HEK293 (cell line): Measurements from ENCODE around the gene LRP2BP.

Experiments
- CTCF ChIA-PET: fragments of 350-600 bp; formaldehyde crosslinking; extraction: SDS; loops from one replicate; lab custom pipeline; 2021; ENCODE audit warnings: antibody characterized with exemption; lab: Yijun Ruan, JAX
- POLR2A ChIA-PET: fragments of 300-600 bp; formaldehyde crosslinking; extraction: SDS; loops from one replicate; lab custom pipeline; 2020; ENCODE audit warnings: antibody characterized with exemption, inconsistent platforms; lab: Yijun Ruan, JAX
- H3K27ac ChIP-seq: fragments of 200-500 bp; sonication (Bioruptor generic); 2 replicates; pipeline ENCODE4 v1.5.1; 2014; ENCODE audit warnings: low read depth, low read length, control low read depth, inconsistent platforms; ENCODE audit errors: extremely low read depth
- H3K36me3 ChIP-seq, 2 experiments: fragments of 200-500 bp in 1 of 2; sonication (Bioruptor generic) in 1 of 2; 1 replicate in 1 of 2; 2 replicates in 1 of 2; pipeline ENCODE4 v1.5.1; 2014 to 2017; ENCODE audit warnings: inconsistent platforms in 2 of 2, low read length in 2 of 2; ENCODE audit not compliant: control insufficient read depth in 2 of 2, insufficient read depth in 1 of 2
- H3K4me1 ChIP-seq: fragments of 200-500 bp; sonication (Bioruptor generic); 2 replicates; pipeline ENCODE4 v1.5.1; 2014; ENCODE audit warnings: mild to moderate bottlenecking, low read length, inconsistent platforms; ENCODE audit not compliant: control insufficient read depth, insufficient read depth
- H3K4me3 ChIP-seq: 2 replicates; pipeline ENCODE4 v1.5.1; 2011; ENCODE audit warnings: low read depth, mild to moderate bottlenecking, control low read depth, low read length, moderate library complexity
- H3K9me3 ChIP-seq: fragments of 200-500 bp; sonication (Bioruptor generic); 2 replicates; pipeline ENCODE4 v1.5.1; 2014; ENCODE audit warnings: low read depth, low read length, inconsistent platforms; ENCODE audit not compliant: control insufficient read depth, insufficient read depth
- ATF2 ChIP-seq: fragments of 450-650 bp; formaldehyde crosslinking; IDR thresholded peaks from 2 replicates; pipeline ENCODE4 v1.5.1; 2016; ENCODE audit warnings: missing biosample characterization, missing genetic modification characterization, low read depth
- ELK4 ChIP-seq: IDR thresholded peaks from 2 replicates; pipeline ENCODE4 v1.6.1; 2011; ENCODE audit warnings: mild to moderate bottlenecking, low read depth, low read length, borderline replicate concordance
- IKZF3 ChIP-seq: fragments of 450-650 bp; IDR thresholded peaks from 2 replicates; pipeline ENCODE4 v1.5.0; 2018; ENCODE audit warnings: missing biosample characterization, mild to moderate bottlenecking, missing genetic modification characterization, moderate library complexity
- KLF8 ChIP-seq: fragments of 450-650 bp; formaldehyde crosslinking; IDR thresholded peaks from 2 replicates; pipeline ENCODE4 v1.5.1; 2016; ENCODE audit warnings: missing biosample characterization, missing genetic modification characterization
- OVOL3 ChIP-seq: fragments of 450-650 bp; formaldehyde crosslinking; IDR thresholded peaks from 2 replicates; pipeline ENCODE4 v1.5.1; 2016; ENCODE audit warnings: missing biosample characterization, missing genetic modification characterization
- PRDM1 ChIP-seq: fragments of 450-650 bp; formaldehyde crosslinking; IDR thresholded peaks from 2 replicates; pipeline ENCODE4; 2016; ENCODE audit warnings: missing biosample characterization, missing genetic modification characterization
- PRDM6 ChIP-seq: fragments of 450-650 bp; formaldehyde crosslinking; IDR thresholded peaks from 2 replicates; pipeline ENCODE4 v1.5.1; 2017; ENCODE audit warnings: missing biosample characterization, missing genetic modification characterization
- ZBTB21 ChIP-seq: fragments of 450-650 bp; formaldehyde crosslinking; IDR thresholded peaks from 2 replicates; pipeline ENCODE4 v1.5.1; 2017; ENCODE audit warnings: missing biosample characterization, missing genetic modification characterization
- ZBTB48 ChIP-seq: fragments of 450-650 bp; formaldehyde crosslinking; IDR thresholded peaks from 2 replicates; pipeline ENCODE4 v1.5.1; 2016; ENCODE audit warnings: missing biosample characterization, missing genetic modification characterization
- ZEB2 ChIP-seq: fragments of 450-650 bp; formaldehyde crosslinking; IDR thresholded peaks from 2 replicates; pipeline ENCODE4 v1.5.1; 2016; ENCODE audit warnings: missing biosample characterization, missing genetic modification characterization
- ZNF362 ChIP-seq: fragments of 450-650 bp; formaldehyde crosslinking; IDR thresholded peaks from 2 replicates; pipeline ENCODE4 v1.5.1; 2016; ENCODE audit warnings: missing biosample characterization, missing genetic modification characterization
- ZNF366 ChIP-seq: fragments of 450-650 bp; formaldehyde crosslinking; conservative IDR thresholded peaks from 2 replicates; pipeline ENCODE4 v1.5.1; 2016; ENCODE audit warnings: missing biosample characterization, missing genetic modification characterization
- ZNF747 ChIP-seq: fragments of 450-650 bp; formaldehyde crosslinking; IDR thresholded peaks from 2 replicates; pipeline ENCODE4 v1.5.1; 2016; ENCODE audit warnings: missing biosample characterization, missing genetic modification characterization
- ZNF76 ChIP-seq: fragments of 450-650 bp; formaldehyde crosslinking; IDR thresholded peaks from 2 replicates; pipeline ENCODE4; 2016; ENCODE audit warnings: low read depth, missing biosample characterization, missing genetic modification characterization, borderline replicate concordance
- TF ChIP-seq, protein P1 (sequence below): fragments of 450-650 bp; formaldehyde crosslinking; IDR thresholded peaks from 2 replicates; pipeline ENCODE4 v1.5.1; 2016; ENCODE audit warnings: missing biosample characterization, missing genetic modification characterization, borderline replicate concordance
- TF ChIP-seq, protein P2 (sequence below): fragments of 450-650 bp; formaldehyde crosslinking; IDR thresholded peaks from 2 replicates; pipeline ENCODE4 v1.5.1; 2016; ENCODE audit warnings: missing biosample characterization, missing genetic modification characterization

The LRP2BP gene

GRCh38 chr4:185395238-185395955 lies at the start of gene LRP2BP:
LRP2BP (minus strand) TSS chr4:185395924; CDS start chr4:185378186, 17,738 bp downstream.
- Histone ChIP-seq H3K27ac (peak within 1 kb of the TSS; percentile 81), H3K4me3 (peak within 1 kb of the TSS; percentile 60), H3K36me3 (peaks cover 0 to 18% of the 10 kb centered on the region in 2 experiments; a peak in 2 of 3 replicates), H3K9me3 (no peaks in the 10 kb centered on the region), H3K4me1 (peaks cover 4% of the 10 kb centered on the region; the same call in 1 of the 2 replicates)
- CTCF ChIA-PET = interaction anchor here (0.6 kb wide), 1 partner anchor 79 kb away, joined by 3 read pairs; no protein-coding TSS in a partner anchor
- TF ChIP-seq IKZF3 (tag by site-specific recombination) (0 out of 2 replicates have a peak, but pooled peaks have one; percentile 7), ZBTB48 (no peak; the same call in 1 of the 2 replicates), ZEB2 (tag by site-specific recombination) (no peak), OVOL3 (tag by site-specific recombination) (no peak), KLF8 (tag by site-specific recombination) (no peak), ZBTB21 (tag by site-specific recombination) (no peak; the same call in 1 of the 2 replicates), PRDM1 (tag by site-specific recombination) (0 out of 2 replicates have a peak, but pooled peaks have one; percentile 6), ZNF366 (tag by site-specific recombination) (no peak), ZNF362 (tag by site-specific recombination) (no peak), PRDM6 (peak; percentile 27; the same call in 1 of the 2 replicates), ZNF747 (tag by site-specific recombination) (no peak), ATF2 (tag by site-specific recombination) (0 out of 2 replicates have a peak, but pooled peaks have one; percentile 80), ELK4 (no peak), ZNF76 (no peak)
- TF ChIP-seq, protein P1, sequence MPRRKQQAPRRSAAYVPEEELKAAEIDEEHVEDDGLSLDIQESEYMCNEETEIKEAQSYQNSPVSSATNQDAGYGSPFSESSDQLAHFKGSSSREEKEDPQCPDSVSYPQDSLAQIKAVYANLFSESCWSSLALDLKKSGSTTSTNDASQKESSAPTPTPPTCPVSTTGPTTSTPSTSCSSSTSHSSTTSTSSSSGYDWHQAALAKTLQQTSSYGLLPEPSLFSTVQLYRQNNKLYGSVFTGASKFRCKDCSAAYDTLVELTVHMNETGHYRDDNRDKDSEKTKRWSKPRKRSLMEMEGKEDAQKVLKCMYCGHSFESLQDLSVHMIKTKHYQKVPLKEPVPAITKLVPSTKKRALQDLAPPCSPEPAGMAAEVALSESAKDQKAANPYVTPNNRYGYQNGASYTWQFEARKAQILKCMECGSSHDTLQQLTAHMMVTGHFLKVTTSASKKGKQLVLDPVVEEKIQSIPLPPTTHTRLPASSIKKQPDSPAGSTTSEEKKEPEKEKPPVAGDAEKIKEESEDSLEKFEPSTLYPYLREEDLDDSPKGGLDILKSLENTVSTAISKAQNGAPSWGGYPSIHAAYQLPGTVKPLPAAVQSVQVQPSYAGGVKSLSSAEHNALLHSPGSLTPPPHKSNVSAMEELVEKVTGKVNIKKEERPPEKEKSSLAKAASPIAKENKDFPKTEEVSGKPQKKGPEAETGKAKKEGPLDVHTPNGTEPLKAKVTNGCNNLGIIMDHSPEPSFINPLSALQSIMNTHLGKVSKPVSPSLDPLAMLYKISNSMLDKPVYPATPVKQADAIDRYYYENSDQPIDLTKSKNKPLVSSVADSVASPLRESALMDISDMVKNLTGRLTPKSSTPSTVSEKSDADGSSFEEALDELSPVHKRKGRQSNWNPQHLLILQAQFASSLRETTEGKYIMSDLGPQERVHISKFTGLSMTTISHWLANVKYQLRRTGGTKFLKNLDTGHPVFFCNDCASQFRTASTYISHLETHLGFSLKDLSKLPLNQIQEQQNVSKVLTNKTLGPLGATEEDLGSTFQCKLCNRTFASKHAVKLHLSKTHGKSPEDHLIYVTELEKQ (tag by site-specific recombination) = no peak
- TF ChIP-seq, protein P2, sequence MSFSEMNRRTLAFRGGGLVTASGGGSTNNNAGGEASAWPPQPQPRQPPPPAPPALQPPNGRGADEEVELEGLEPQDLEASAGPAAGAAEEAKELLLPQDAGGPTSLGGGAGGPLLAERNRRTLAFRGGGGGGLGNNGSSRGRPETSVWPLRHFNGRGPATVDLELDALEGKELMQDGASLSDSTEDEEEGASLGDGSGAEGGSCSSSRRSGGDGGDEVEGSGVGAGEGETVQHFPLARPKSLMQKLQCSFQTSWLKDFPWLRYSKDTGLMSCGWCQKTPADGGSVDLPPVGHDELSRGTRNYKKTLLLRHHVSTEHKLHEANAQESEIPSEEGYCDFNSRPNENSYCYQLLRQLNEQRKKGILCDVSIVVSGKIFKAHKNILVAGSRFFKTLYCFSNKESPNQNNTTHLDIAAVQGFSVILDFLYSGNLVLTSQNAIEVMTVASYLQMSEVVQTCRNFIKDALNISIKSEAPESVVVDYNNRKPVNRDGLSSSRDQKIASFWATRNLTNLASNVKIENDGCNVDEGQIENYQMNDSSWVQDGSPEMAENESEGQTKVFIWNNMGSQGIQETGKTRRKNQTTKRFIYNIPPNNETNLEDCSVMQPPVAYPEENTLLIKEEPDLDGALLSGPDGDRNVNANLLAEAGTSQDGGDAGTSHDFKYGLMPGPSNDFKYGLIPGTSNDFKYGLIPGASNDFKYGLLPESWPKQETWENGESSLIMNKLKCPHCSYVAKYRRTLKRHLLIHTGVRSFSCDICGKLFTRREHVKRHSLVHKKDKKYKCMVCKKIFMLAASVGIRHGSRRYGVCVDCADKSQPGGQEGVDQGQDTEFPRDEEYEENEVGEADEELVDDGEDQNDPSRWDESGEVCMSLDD (tag by site-specific recombination) = no peak
- POLR2A ChIA-PET = interaction anchor here (1.3 kb wide), 1 partner anchor 253 kb away, joined by 4 read pairs; the partner anchor contains the start of gene SLC25A4
